Measurements from ENCODE around the gene RPL18. TPM values are rescaled to one million over a fixed set of nuclear protein-coding genes. Genes with fewer than 3 reads are reported as not detected.

RPL18 gene
- total and polyA plus RNA-seq, 8 donors, result 1,028 to 1,744 (median 1,547) TPM

Other genes starting within 250 kb of the RPL18 start
- gene KDELR1, start 227.6 kb downstream of the RPL18 start, total RNA-seq, result 100 to 1,000 TPM; 171 to 187 TPM
- gene KDELR1, start 227.6 kb downstream of the RPL18 start, polyA plus RNA-seq (ENCODE audit: insufficient read length in 6 of 6), result 100 to 1,000 TPM; 159 to 178 (median 163) TPM
- 1 to 10 TPM in 1 of 2 donors, under 1 TPM in 1; 0.94 to 1.3 TPM for gene GRIN2D, start 225.5 kb downstream of the RPL18 start, total RNA-seq
- under 1 TPM; 0.25 to 0.51 (median 0.30) TPM for gene GRIN2D, start 225.5 kb downstream of the RPL18 start, polyA plus RNA-seq (ENCODE audit: insufficient read length in 6 of 6)
- 10 to 100 TPM; 21.5 to 33.8 TPM for gene GRWD1, start 173.2 kb downstream of the RPL18 start, total RNA-seq
- gene GRWD1, start 173.2 kb downstream of the RPL18 start, polyA plus RNA-seq (ENCODE audit: insufficient read length in 6 of 6), result 10 to 100 TPM; 18.4 to 29.0 (median 24.4) TPM
- gene KCNJ14, start 163.6 kb downstream of the RPL18 start, total RNA-seq, result under 1 TPM; 0.52 to 0.61 TPM
- 1 to 10 TPM in 5 of 6 donors, under 1 TPM in 1; 0.94 to 1.3 (median 1.2) TPM for gene KCNJ14, start 163.6 kb downstream of the RPL18 start, polyA plus RNA-seq (ENCODE audit: insufficient read length in 6 of 6)
- gene CYTH2, start 149.8 kb downstream of the RPL18 start, total RNA-seq, result 10 to 100 TPM; 49.8 to 65.9 TPM
- gene CYTH2, start 149.8 kb downstream of the RPL18 start, polyA plus RNA-seq (ENCODE audit: insufficient read length in 6 of 6), result 100 to 1,000 TPM in 2 of 6 donors, 10 to 100 TPM in 4; 86.5 to 108 (median 91.5) TPM
- 1 to 10 TPM; 4.4 to 9.5 TPM for gene LMTK3, start 107.3 kb downstream of the RPL18 start, total RNA-seq
- 1 to 10 TPM; 1.7 to 3.5 (median 2.6) TPM for gene LMTK3, start 107.3 kb downstream of the RPL18 start, polyA plus RNA-seq (ENCODE audit: insufficient read length in 6 of 6)
- gene SULT2B1, start 67.0 kb downstream of the RPL18 start, total RNA-seq, result 1 to 10 TPM; 2.8 to 6.3 TPM
- 1 to 10 TPM; 2.1 to 3.8 (median 2.9) TPM for gene SULT2B1, start 67.0 kb downstream of the RPL18 start, polyA plus RNA-seq (ENCODE audit: insufficient read length in 6 of 6)
- not detected for gene SPACA4, start 12.4 kb downstream of the RPL18 start, total RNA-seq
- under 1 TPM; 0.17 to 0.78 (median 0.26) TPM for gene SPACA4, start 12.4 kb downstream of the RPL18 start, polyA plus RNA-seq (ENCODE audit: insufficient read length in 6 of 6)
- gene FAM83E, start 4.1 kb downstream of the RPL18 start, total RNA-seq, result 10 to 100 TPM; 15.5 to 50.0 TPM
- 10 to 100 TPM in 2 of 6 donors, 1 to 10 TPM in 4; 4.7 to 12.3 (median 5.8) TPM for gene FAM83E, start 4.1 kb downstream of the RPL18 start, polyA plus RNA-seq (ENCODE audit: insufficient read length in 6 of 6)
- 10 to 100 TPM; 21.3 to 27.5 TPM for gene SPHK2, start 328 bp upstream of the RPL18 start, total RNA-seq
- 10 to 100 TPM; 10.2 to 17.1 (median 14.1) TPM for gene SPHK2, start 328 bp upstream of the RPL18 start, polyA plus RNA-seq (ENCODE audit: insufficient read length in 6 of 6)
- gene DBP, start 18.2 kb upstream of the RPL18 start, total RNA-seq, result 10 to 100 TPM in 1 of 2 donors, 1 to 10 TPM in 1; 8.9 to 10.5 TPM
- 10 to 100 TPM in 2 of 6 donors, 1 to 10 TPM in 4; 6.4 to 11.1 (median 9.5) TPM for gene DBP, start 18.2 kb upstream of the RPL18 start, polyA plus RNA-seq (ENCODE audit: insufficient read length in 6 of 6)
- gene CA11, start 27.0 kb upstream of the RPL18 start, total RNA-seq, result 1 to 10 TPM; 3.6 to 3.9 TPM
- 1 to 10 TPM; 3.7 to 5.6 (median 5.0) TPM for gene CA11, start 27.0 kb upstream of the RPL18 start, polyA plus RNA-seq (ENCODE audit: insufficient read length in 6 of 6)
- gene NTN5, start 53.8 kb upstream of the RPL18 start, total RNA-seq, result under 1 TPM; 0.29 to 0.73 TPM
- gene NTN5, start 53.8 kb upstream of the RPL18 start, polyA plus RNA-seq (ENCODE audit: insufficient read length in 6 of 6), result 1 to 10 TPM in 4 of 6 donors, under 1 TPM in 2; 0.66 to 1.4 (median 1.1) TPM
- 1 to 10 TPM; 1.1 to 2.7 TPM for gene FUT2, start 76.8 kb upstream of the RPL18 start, total RNA-seq
- gene FUT2, start 76.8 kb upstream of the RPL18 start, polyA plus RNA-seq (ENCODE audit: insufficient read length in 6 of 6), result 1 to 10 TPM; 2.1 to 3.7 (median 2.8) TPM
- 1 to 10 TPM; 1.3 to 1.5 TPM for gene MAMSTR, start 100.5 kb upstream of the RPL18 start, total RNA-seq
- 1 to 10 TPM; 4.3 to 5.2 (median 4.6) TPM for gene MAMSTR, start 100.5 kb upstream of the RPL18 start, polyA plus RNA-seq (ENCODE audit: insufficient read length in 6 of 6)
- gene RASIP1, start 121.4 kb upstream of the RPL18 start, total RNA-seq, result 10 to 100 TPM; 15.0 to 25.4 TPM
- 10 to 100 TPM; 16.0 to 29.9 (median 23.8) TPM for gene RASIP1, start 121.4 kb upstream of the RPL18 start, polyA plus RNA-seq (ENCODE audit: insufficient read length in 6 of 6)
- 1 to 10 TPM in 1 of 2 donors, under 1 TPM in 1; 0.96 to 1.5 TPM for gene IZUMO1, start 127.7 kb upstream of the RPL18 start, total RNA-seq
- gene IZUMO1, start 127.7 kb upstream of the RPL18 start, polyA plus RNA-seq (ENCODE audit: insufficient read length in 6 of 6), result 1 to 10 TPM; 1.1 to 3.6 (median 1.8) TPM
- gene FUT1, start 133.5 kb upstream of the RPL18 start, total RNA-seq, result 1 to 10 TPM; 6.0 to 8.7 TPM
- 1 to 10 TPM; 5.1 to 8.6 (median 6.5) TPM for gene FUT1, start 133.5 kb upstream of the RPL18 start, polyA plus RNA-seq (ENCODE audit: insufficient read length in 6 of 6)
- not detected for gene FGF21, start 136.3 kb upstream of the RPL18 start, total RNA-seq
- not detected for gene FGF21, start 136.3 kb upstream of the RPL18 start, polyA plus RNA-seq (ENCODE audit: insufficient read length in 6 of 6)
- 10 to 100 TPM; 68.5 to 87.5 TPM for gene BCAT2, start 191.9 kb upstream of the RPL18 start, total RNA-seq
- 10 to 100 TPM; 37.0 to 50.1 (median 42.2) TPM for gene BCAT2, start 191.9 kb upstream of the RPL18 start, polyA plus RNA-seq (ENCODE audit: insufficient read length in 6 of 6)
- gene HSD17B14, start 217.3 kb upstream of the RPL18 start, total RNA-seq, result 10 to 100 TPM; 10.1 to 20.3 TPM
- gene HSD17B14, start 217.3 kb upstream of the RPL18 start, polyA plus RNA-seq (ENCODE audit: insufficient read length in 6 of 6), result 10 to 100 TPM in 1 of 6 donors, 1 to 10 TPM in 5; 6.7 to 10.9 (median 8.6) TPM
- 10 to 100 TPM; 21.0 to 37.3 TPM for gene PLEKHA4, start 249.4 kb upstream of the RPL18 start, total RNA-seq
- 10 to 100 TPM; 14.4 to 21.1 (median 17.4) TPM for gene PLEKHA4, start 249.4 kb upstream of the RPL18 start, polyA plus RNA-seq (ENCODE audit: insufficient read length in 6 of 6)